BE2C (cell line): Measurements from ENCODE around the gene TBC1D22A.

Source experiments
- DNase-seq: peaks from one replicate; pipeline ENCODE4 v3.0.0-alpha.2; 2020
- H3K27me3 ChIP-seq: fragments of 250-450 bp; sonication (Bioruptor Pico); 2 replicates; pipeline ENCODE4 v1.5.1; 2020; ENCODE audit warnings: mild to moderate bottlenecking
- H3K36me3 ChIP-seq: fragments of 250-450 bp; sonication (Bioruptor Pico); 2 replicates; pipeline ENCODE4 v1.5.1; 2020; ENCODE audit warnings: mild to moderate bottlenecking
- H3K4me1 ChIP-seq: fragments of 250-450 bp; sonication (Bioruptor Pico); 2 replicates; pipeline ENCODE4 v1.5.1; 2020
- H3K4me3 ChIP-seq: 2 replicates; pipeline ENCODE4 v1.5.1; 2011; ENCODE audit warnings: low read depth, low read length
- H3K9me3 ChIP-seq: fragments of 250-450 bp; sonication (Bioruptor Pico); 2 replicates; pipeline ENCODE4 v1.5.1; 2020
- CTCF ChIP-seq: IDR thresholded peaks from 2 replicates; pipeline ENCODE4 v1.5.1; 2012; ENCODE audit warnings: mild to moderate bottlenecking, low read depth, low read length

TBC1D22A gene

GRCh38 chr22:46929046-46929709, 166.7 kb downstream of the TBC1D22A start:
- no peak for DNase-seq
- Histone ChIP-seq H3K4me3 (no peak overlapping the region), H3K9me3 (no peaks in the 10 kb centered on the region; the same call in 1 of the 2 replicates), H3K4me1 (no peaks in the 10 kb centered on the region), H3K27me3 (no peaks in the 10 kb centered on the region), H3K36me3 (no peaks in the 10 kb centered on the region)
- no peak for TF ChIP-seq CTCF

- H3K4me3 ChIP-seq: no peak overlapping the region
- TF ChIP-seq CTCF: no peak
- H3K27me3 ChIP-seq: no peaks in the 10 kb centered on the region
- H3K36me3 ChIP-seq: no peaks in the 10 kb centered on the region
- peaks cover 4% of the 10 kb centered on the region; the same call in 1 of the 2 replicates for H3K4me1 ChIP-seq
- H3K9me3 ChIP-seq: no peaks in the 10 kb centered on the region; the same call in 1 of the 2 replicates
- DNase-seq: no peak
These were observed 167.3 kb downstream of the TBC1D22A start for GRCh38 chr22:46929710-46930204.

GRCh38 chr22:46931414-46931813, 169.0 kb downstream of the TBC1D22A start:
- Histone ChIP-seq H3K36me3 (no peaks in the 10 kb centered on the region), H3K27me3 (no peaks in the 10 kb centered on the region), H3K4me3 (no peak overlapping the region), H3K9me3 (no peaks in the 10 kb centered on the region), H3K4me1 (peaks cover 8% of the 10 kb centered on the region; the same call in 1 of the 2 replicates)
- TF ChIP-seq CTCF: peak; percentile 3; the same call in 1 of the 2 replicates
- DNase-seq: no peak

- H3K9me3 ChIP-seq: no peaks in the 10 kb centered on the region
- peaks cover 8% of the 10 kb centered on the region; the same call in 1 of the 2 replicates for H3K4me1 ChIP-seq
- no peaks in the 10 kb centered on the region for H3K36me3 ChIP-seq
- DNase-seq: no peak
- H3K27me3 ChIP-seq: no peaks in the 10 kb centered on the region
- H3K4me3 ChIP-seq: no peak overlapping the region
- no peak for TF ChIP-seq CTCF
These were observed 169.4 kb downstream of the TBC1D22A start for GRCh38 chr22:46931881-46932280.

- Histone ChIP-seq H3K4me1 (peaks cover 8% of the 10 kb centered on the region; the same call in 1 of the 2 replicates), H3K4me3 (no peak overlapping the region), H3K9me3 (no peaks in the 10 kb centered on the region), H3K27me3 (no peaks in the 10 kb centered on the region), H3K36me3 (no peaks in the 10 kb centered on the region)
- TF ChIP-seq CTCF: no peak
- no peak for DNase-seq
These were observed 170.8 kb downstream of the TBC1D22A start for GRCh38 chr22:46933040-46933930.
